Measurements from ENCODE around the gene ANKRD27. TPM values are rescaled to one million over a fixed set of nuclear protein-coding genes. Genes with fewer than 3 reads are reported as not detected.

The ANKRD27 gene
- polyA plus RNA-seq, 1 of the 3 experiments (the other 2 are of a cell fraction) = 16.5 TPM

DNA sequence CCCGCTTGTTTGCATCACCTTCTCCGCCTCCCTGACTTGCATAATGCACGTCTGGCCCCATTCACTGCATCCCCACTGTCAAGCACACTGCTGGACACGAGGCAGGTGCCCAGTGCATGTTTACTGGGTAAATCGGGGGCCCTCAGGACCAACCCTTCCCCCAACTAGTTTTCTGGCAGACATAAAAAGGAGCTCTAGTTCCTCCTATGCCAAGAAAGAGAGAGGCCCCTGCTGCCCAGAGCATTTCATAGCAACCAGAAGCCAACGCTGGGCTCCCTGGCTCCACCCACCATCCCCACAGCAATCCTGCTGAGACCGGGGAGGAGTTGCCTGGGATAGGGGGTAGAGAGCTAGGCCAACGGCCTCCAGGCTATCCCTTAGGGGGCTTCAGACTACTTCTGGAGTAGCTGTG, 23.2 kb downstream of the ANKRD27 start:
- Histone ChIP-seq H3K27ac (ENCODE audit: low read depth in 2 of 2, low read length in 1 of 2) (no peak overlapping the region), H3F3A (replicated peaks; ENCODE audit: insufficient read depth) (no peaks in the 10 kb centered on the region), H3K9me2 (no peaks in the 10 kb centered on the region), H3K79me2 (ENCODE audit: insufficient read depth) (peaks cover 15% of the 10 kb centered on the region; the same call in 1 of the 2 replicates), H3K9me3 (no peaks in the 10 kb centered on the region), H2AFZ (ENCODE audit: low read depth) (no peak overlapping the region), H3K27me3 (ENCODE audit: insufficient read depth) (no peaks in the 10 kb centered on the region), H3K4me2 (no peak overlapping the region), H3K36me3 (replicated peaks in 1 of 2; ENCODE audit: control insufficient read depth in 1 of 2, insufficient read depth in 2 of 2, low read length in 1 of 2) (peaks cover 12 to 13% of the 10 kb centered on the region in 2 experiments), H3K9ac (no peak overlapping the region), H3K4me1 (ENCODE audit: control insufficient read depth in 1 of 2, insufficient read depth in 2 of 2, low read depth in 1 of 2, low read length in 1 of 2) (peaks cover 0 to 8% of the 10 kb centered on the region in 2 experiments; a peak in 1 of 4 replicates), H4K20me1 (ENCODE audit: insufficient read depth) (no peaks in the 10 kb centered on the region), H3K4me3 (ENCODE audit: low read depth in 2 of 2, low read length in 1 of 2) (no peak overlapping the region)
- CTCF ChIA-PET = interaction anchor here (0.9 to 2.3 kb wide), 2 partner anchors 17 to 52 kb away, joined by 3 to 5 read pairs; no protein-coding TSS in a partner anchor
- POLR2A ChIA-PET = interaction anchor here (0.6 kb wide), 1 partner anchor 17 kb away, joined by 3 read pairs; no protein-coding TSS in a partner anchor
- peak; percentile 60 for DNase-seq
- TF ChIP-seq, protein P1, sequence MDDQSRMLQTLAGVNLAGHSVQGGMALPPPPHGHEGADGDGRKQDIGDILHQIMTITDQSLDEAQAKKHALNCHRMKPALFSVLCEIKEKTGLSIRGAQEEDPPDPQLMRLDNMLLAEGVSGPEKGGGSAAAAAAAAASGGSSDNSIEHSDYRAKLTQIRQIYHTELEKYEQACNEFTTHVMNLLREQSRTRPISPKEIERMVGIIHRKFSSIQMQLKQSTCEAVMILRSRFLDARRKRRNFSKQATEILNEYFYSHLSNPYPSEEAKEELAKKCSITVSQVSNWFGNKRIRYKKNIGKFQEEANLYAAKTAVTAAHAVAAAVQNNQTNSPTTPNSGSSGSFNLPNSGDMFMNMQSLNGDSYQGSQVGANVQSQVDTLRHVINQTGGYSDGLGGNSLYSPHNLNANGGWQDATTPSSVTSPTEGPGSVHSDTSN (IDR thresholded peaks at IDR 0.05) = no peak
- peak; percentile 45 for TF ChIP-seq RAD21 (IDR thresholded peaks at IDR 0.05; ENCODE audit: low read length)
- no peak for TF ChIP-seq TCF12 (IDR thresholded peaks at IDR 0.05)
- TF ChIP-seq, protein P2, sequence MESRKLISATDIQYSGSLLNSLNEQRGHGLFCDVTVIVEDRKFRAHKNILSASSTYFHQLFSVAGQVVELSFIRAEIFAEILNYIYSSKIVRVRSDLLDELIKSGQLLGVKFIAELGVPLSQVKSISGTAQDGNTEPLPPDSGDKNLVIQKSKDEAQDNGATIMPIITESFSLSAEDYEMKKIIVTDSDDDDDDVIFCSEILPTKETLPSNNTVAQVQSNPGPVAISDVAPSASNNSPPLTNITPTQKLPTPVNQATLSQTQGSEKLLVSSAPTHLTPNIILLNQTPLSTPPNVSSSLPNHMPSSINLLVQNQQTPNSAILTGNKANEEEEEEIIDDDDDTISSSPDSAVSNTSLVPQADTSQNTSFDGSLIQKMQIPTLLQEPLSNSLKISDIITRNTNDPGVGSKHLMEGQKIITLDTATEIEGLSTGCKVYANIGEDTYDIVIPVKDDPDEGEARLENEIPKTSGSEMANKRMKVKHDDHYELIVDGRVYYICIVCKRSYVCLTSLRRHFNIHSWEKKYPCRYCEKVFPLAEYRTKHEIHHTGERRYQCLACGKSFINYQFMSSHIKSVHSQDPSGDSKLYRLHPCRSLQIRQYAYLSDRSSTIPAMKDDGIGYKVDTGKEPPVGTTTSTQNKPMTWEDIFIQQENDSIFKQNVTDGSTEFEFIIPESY (IDR thresholded peaks at IDR 0.05; ENCODE audit: borderline replicate concordance, low read depth) = no peak
- WGBS (ENCODE audit: low lambda C conversion rate) = 88% methylated on average over 8 of the region's 8 CpGs

DNA sequence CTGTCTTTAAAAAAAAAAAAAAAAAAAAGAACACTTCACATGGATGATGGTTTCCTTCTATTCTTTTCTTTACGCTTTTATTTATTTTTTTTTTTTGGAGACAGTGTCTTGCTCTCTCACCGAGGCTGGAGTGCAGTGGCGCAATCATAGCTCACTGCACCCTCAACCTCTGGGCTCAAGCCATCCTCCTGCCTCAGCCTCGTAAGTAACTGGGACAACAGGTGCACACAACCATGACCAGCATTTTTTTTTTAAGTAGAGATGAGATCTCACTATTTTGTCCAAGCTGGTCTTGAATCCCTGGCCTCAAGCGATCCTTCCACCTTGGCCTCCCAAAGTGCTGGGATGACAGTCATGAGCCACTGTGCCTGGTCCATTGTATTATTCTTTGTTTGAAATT, 24.3 kb downstream of the ANKRD27 start:
- Histone ChIP-seq H3K9ac (no peak overlapping the region), H4K20me1 (ENCODE audit: insufficient read depth) (no peaks in the 10 kb centered on the region), H3K4me3 (ENCODE audit: low read depth in 2 of 2, low read length in 1 of 2) (no peak overlapping the region), H3K9me3 (no peaks in the 10 kb centered on the region), H3K79me2 (ENCODE audit: insufficient read depth) (peaks cover 15% of the 10 kb centered on the region; the same call in 1 of the 2 replicates), H2AFZ (ENCODE audit: low read depth) (no peak overlapping the region), H3K9me2 (no peaks in the 10 kb centered on the region), H3K27ac (ENCODE audit: low read depth in 2 of 2, low read length in 1 of 2) (no peak overlapping the region), H3K4me2 (no peak overlapping the region), H3F3A (replicated peaks; ENCODE audit: insufficient read depth) (no peaks in the 10 kb centered on the region), H3K36me3 (replicated peaks in 1 of 2; ENCODE audit: control insufficient read depth in 1 of 2, insufficient read depth in 2 of 2, low read length in 1 of 2) (peaks cover 12% of the 10 kb centered on the region in 2 experiments), H3K4me1 (ENCODE audit: control insufficient read depth in 1 of 2, insufficient read depth in 2 of 2, low read depth in 1 of 2, low read length in 1 of 2) (peaks cover 0 to 8% of the 10 kb centered on the region in 2 experiments; a peak in 1 of 4 replicates), H3K27me3 (ENCODE audit: insufficient read depth) (no peaks in the 10 kb centered on the region)
- POLR2A ChIA-PET = no interaction called here
- WGBS (ENCODE audit: low lambda C conversion rate) = 98% methylated on average over 5 of the region's 5 CpGs
- TF ChIP-seq POLR2AphosphoS5 (IDR thresholded peaks at IDR 0.05; ENCODE audit: low read depth, low read length) = no peak
- no peak for TF ChIP-seq NFIC (IDR thresholded peaks at IDR 0.05; ENCODE audit: borderline replicate concordance)
- TF ChIP-seq RCOR1 (IDR thresholded peaks at IDR 0.05; ENCODE audit: low read length) = no peak
- TF ChIP-seq MEF2A (IDR thresholded peaks at IDR 0.05; ENCODE audit: borderline replicate concordance, low read depth) = no peak
- no peak for TF ChIP-seq ELF1 (IDR thresholded peaks at IDR 0.05)
- TF ChIP-seq GABPA (IDR thresholded peaks at IDR 0.05; ENCODE audit: low read depth) = no peak
- TF ChIP-seq, protein P3, sequence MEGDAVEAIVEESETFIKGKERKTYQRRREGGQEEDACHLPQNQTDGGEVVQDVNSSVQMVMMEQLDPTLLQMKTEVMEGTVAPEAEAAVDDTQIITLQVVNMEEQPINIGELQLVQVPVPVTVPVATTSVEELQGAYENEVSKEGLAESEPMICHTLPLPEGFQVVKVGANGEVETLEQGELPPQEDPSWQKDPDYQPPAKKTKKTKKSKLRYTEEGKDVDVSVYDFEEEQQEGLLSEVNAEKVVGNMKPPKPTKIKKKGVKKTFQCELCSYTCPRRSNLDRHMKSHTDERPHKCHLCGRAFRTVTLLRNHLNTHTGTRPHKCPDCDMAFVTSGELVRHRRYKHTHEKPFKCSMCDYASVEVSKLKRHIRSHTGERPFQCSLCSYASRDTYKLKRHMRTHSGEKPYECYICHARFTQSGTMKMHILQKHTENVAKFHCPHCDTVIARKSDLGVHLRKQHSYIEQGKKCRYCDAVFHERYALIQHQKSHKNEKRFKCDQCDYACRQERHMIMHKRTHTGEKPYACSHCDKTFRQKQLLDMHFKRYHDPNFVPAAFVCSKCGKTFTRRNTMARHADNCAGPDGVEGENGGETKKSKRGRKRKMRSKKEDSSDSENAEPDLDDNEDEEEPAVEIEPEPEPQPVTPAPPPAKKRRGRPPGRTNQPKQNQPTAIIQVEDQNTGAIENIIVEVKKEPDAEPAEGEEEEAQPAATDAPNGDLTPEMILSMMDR (IDR thresholded peaks at IDR 0.05) = no peak
- TF ChIP-seq EP300 (IDR thresholded peaks at IDR 0.05; ENCODE audit: borderline replicate concordance in 1 of 2, low read depth in 1 of 2, low read length in 1 of 2) = no peak
- no peak for TF ChIP-seq TAF1 (IDR thresholded peaks at IDR 0.05; ENCODE audit: borderline replicate concordance, low read depth, low read length)
- TF ChIP-seq FOXM1 (IDR thresholded peaks at IDR 0.05; ENCODE audit: low read depth) = no peak
- TF ChIP-seq SIN3A (IDR thresholded peaks at IDR 0.05; ENCODE audit: borderline replicate concordance, low read depth, low read length) = no peak
- DNase-seq = no peak
- CTCF ChIA-PET = interaction anchor here (0.6 kb wide), 1 partner anchor 626 kb away, joined by 3 read pairs; no protein-coding TSS in a partner anchor

All from SK-N-SH (cell line).